Spleen (tissue), 11 donors: ENCODE results near the gene MVB12A. TPM values are rescaled to one million over a fixed set of nuclear protein-coding genes. Genes with fewer than 3 reads are reported as not detected.

ENCODE experiments used
- DNase-seq: peaks from one replicate; pipeline ENCODE4 v3.0.0-alpha.2; 2020
- H3K27ac ChIP-seq, 8 donors: fragments of 200-600 bp; sonication (generic) in 7 of 8; 1 replicate in 4 of 8; 2 replicates in 4 of 8; pipeline versions ENCODE4 v1.5.0 to v1.8.0; 2016 to 2021; ENCODE audit warnings: inconsistent platforms in 4 of 8, mild to moderate bottlenecking in 4 of 8, moderate library complexity in 1 of 8
- H3K27me3 ChIP-seq, 7 donors: fragments of 200-600 bp; sonication (generic) in 6 of 7; replicated peaks in 1 of 7; 1 replicate in 4 of 7; 2 replicates in 3 of 7; pipeline versions ENCODE4 v1.5.0 to v1.8.0; 2016 to 2021; ENCODE audit warnings: inconsistent platforms in 3 of 7, mild to moderate bottlenecking in 1 of 7
- H3K36me3 ChIP-seq, 6 donors: fragments of 200-600 bp; sonication (generic) in 5 of 6; 1 replicate in 4 of 6; 2 replicates in 2 of 6; pipeline versions ENCODE4 v1.5.0 to v1.8.0; 2016 to 2021; ENCODE audit warnings: inconsistent platforms in 2 of 6
- H3K4me1 ChIP-seq, 6 donors: fragments of 200-600 bp; sonication (generic) in 5 of 6; 1 replicate in 3 of 6; 2 replicates in 3 of 6; pipeline versions ENCODE4 v1.5.0 to v1.8.0; 2016 to 2021; ENCODE audit warnings: inconsistent platforms in 3 of 6
- H3K4me3 ChIP-seq, 8 donors: fragments of 200-600 bp; sonication (generic) in 7 of 8; 1 replicate in 4 of 8; 2 replicates in 4 of 8; pipeline versions ENCODE4 v1.5.0 to v1.8.0; 2016 to 2021; ENCODE audit warnings: inconsistent platforms in 4 of 8, mild to moderate bottlenecking in 4 of 8, moderate library complexity in 2 of 8
- H3K9me3 ChIP-seq, 8 donors: fragments of 200-600 bp; sonication (generic) in 7 of 8; 1 replicate in 4 of 8; 2 replicates in 4 of 8; pipeline versions ENCODE4 v1.5.0 to v1.8.0; 2016 to 2021; ENCODE audit warnings: inconsistent platforms in 4 of 8
- POLR2A ChIP-seq, 3 donors: fragments of 450-650 bp; IDR thresholded peaks; one replicate each; pipeline ENCODE4 v1.5.1; 2017; ENCODE audit warnings: antibody characterized with exemption in 3 of 3, mild to moderate bottlenecking in 1 of 3
- POLR2AphosphoS5 ChIP-seq, 3 donors: sonication (generic); formaldehyde crosslinking; IDR thresholded peaks; one replicate each; pipeline ENCODE4 v1.5.1; 2017; ENCODE audit warnings: antibody characterized with exemption in 3 of 3
- WGBS, 5 donors: extraction: QIAGEN DNeasy Blood & Tissue Kit in 3 of 5; methylation state at CpG; one replicate each; pipeline versions ENCODE4 v1.1.5 to v1.1.7; 2013 to 2018; 5-methylcytosine and 5-hydroxymethylcytosine counted together
- intact Hi-C: fragments of 100-400 bp; cut with DNase I; formaldehyde crosslinking; loops from one replicate; pipeline ENCODE4 v1.15.0; 2023; ENCODE audit warnings: low total_unique reads
- polyA plus RNA-seq, 3 donors: library from polyadenylated mRNA; stranded (reverse); fragments of 200-250 nt; gene quantifications; one replicate each; pipeline ENCODE4 v1.2.1, GENCODE V29; 2013
- total RNA-seq, 7 donors: library from RNA; depleted of rRNA in 3 of 7; stranded (reverse); fragments of >200 nt in 3 of 7; fragmentation: NEBNext Ultra II Directional in 4 of 7; extraction: Animal tissue kit (Norgen Biotek cat#: 25700) in 4 of 7; gene quantifications; one replicate each; pipeline versions ENCODE4 v1.1.0 to v1.2.1, GENCODE V29; 2016 to 2021
- TF ChIP-seq, protein P1 (sequence below), 11 experiments: fragments of 200-600 bp in 7 of 11; fragments of 450-650 bp in 4 of 11; sonication (generic) in 4 of 11; IDR thresholded peaks in 8 of 11; conservative IDR thresholded peaks in 3 of 11; 1 replicate in 7 of 11; 2 replicates in 4 of 11; pipeline versions ENCODE4 v1.4.0 to v1.8.0; 2016 to 2021; ENCODE audit warnings: antibody characterized with exemption in 11 of 11, inconsistent platforms in 4 of 11, mild to moderate bottlenecking in 1 of 11
- donor health status: healthy with polysubstance abuse.
- donor health status: DM: no; HTN: no; CAD: no; lungs with moderate emphysema.
- donor health status: DM: no; HTN: no; CAD: no.
- donor health status: Bipolar disorder and iron deficiency.
- donor health status: healthy.
- donor health status: DM: no; HTN: no; CAD: no.
- donor health status: DM: yes; HTN: yes; CAD: no.

Gene MVB12A
- total and polyA plus RNA-seq, 10 donors: 31.7 to 62.0 (median 39.9) TPM

DNA sequence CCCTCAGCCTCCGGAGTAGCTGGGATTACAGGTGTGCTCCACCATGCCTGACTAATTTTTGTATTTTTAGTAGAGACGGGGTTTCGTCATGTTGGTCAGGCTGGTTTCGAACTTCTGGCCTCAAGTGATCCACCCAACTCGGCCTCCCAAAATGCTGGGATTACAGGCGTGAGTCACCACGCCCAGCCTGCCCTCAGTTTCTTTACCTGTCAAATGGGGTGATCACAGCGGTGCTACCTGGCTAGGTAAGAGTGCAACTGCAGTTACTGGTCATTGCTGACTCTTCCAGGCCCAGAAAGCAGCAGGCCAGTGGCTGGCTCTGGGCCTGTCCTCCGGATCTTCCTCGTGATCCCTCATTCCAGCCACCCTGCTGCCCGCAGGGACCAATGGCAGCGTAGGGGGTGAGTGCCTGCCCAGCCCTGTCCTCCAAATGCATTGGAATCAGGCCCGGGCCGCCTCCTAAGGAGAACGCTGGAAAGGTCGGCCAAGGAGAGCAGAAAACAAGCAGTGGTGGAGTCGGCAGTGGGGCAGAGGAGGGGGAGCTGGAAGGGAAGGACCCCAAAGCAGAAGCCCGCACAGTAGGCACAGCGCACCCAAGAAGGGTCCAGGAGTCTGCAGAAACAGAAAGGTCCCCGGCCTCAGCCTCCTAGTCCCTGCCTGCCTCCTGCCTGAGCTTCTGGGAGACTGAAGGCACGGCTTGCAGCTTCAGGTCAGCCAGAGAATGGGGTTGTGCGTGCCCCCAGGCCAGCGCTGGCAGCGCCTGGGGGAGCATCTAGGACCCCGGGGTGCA lies 48.6 kb downstream of the MVB12A start:
- H3K27ac ChIP-seq: peak overlapping the region; percentile 48 to 89 (median 84)
- H3K27me3 ChIP-seq: peaks cover 0 to 6% (median 0%) of the 10 kb centered on the region in 7 donors
- intact Hi-C loops: loop anchor here (5.0 kb wide), 1 partner anchor 71 kb away; no protein-coding TSS in a partner anchor
- peak; percentile 76 for DNase-seq
- peaks cover 11 to 56% (median 37%) of the 10 kb centered on the region in 6 donors for H3K4me1 ChIP-seq
- peak overlapping the region in 5 of 8 donors; percentile 72 to 89 (median 80) for H3K4me3 ChIP-seq
- TF ChIP-seq POLR2AphosphoS5 (IDR thresholded peaks at IDR 0.05) (no peak), POLR2A (IDR thresholded peaks at IDR 0.05) (no peak)
- TF ChIP-seq, protein P1, sequence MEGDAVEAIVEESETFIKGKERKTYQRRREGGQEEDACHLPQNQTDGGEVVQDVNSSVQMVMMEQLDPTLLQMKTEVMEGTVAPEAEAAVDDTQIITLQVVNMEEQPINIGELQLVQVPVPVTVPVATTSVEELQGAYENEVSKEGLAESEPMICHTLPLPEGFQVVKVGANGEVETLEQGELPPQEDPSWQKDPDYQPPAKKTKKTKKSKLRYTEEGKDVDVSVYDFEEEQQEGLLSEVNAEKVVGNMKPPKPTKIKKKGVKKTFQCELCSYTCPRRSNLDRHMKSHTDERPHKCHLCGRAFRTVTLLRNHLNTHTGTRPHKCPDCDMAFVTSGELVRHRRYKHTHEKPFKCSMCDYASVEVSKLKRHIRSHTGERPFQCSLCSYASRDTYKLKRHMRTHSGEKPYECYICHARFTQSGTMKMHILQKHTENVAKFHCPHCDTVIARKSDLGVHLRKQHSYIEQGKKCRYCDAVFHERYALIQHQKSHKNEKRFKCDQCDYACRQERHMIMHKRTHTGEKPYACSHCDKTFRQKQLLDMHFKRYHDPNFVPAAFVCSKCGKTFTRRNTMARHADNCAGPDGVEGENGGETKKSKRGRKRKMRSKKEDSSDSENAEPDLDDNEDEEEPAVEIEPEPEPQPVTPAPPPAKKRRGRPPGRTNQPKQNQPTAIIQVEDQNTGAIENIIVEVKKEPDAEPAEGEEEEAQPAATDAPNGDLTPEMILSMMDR (IDR thresholded peaks at IDR 0.05 in 8 of 11, conservative IDR thresholded peaks at IDR 0.05 in 3 of 11): no peak
- no peaks in the 10 kb centered on the region for H3K36me3 ChIP-seq
- WGBS, 5 donors: 63 to 81% (median 76%) methylated on average over 22 to 25 of the region's 25 CpGs
- H3K9me3 ChIP-seq: no peaks in the 10 kb centered on the region

DNA sequence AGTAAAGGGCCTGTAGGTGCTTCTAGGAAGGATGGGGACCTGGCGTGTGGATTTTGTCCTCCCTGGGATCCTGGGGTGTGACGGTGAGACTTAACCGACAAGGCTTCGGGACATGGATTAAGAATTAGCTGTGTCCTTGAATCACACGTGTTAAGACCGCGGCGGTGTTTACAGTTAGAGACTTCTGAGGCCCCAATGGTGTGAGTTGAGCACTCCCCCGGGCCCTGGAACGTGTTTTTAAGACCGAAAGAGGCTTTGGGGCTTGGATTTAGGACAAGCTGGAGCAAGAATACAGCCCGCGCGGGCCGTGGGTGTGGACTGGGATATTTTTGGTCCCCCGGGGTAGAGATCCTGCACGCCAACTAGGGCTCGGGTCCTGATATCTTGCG lies 49.2 kb downstream of the MVB12A start:
- peaks cover 11 to 62% (median 37%) of the 10 kb centered on the region in 6 donors for H3K4me1 ChIP-seq
- H3K4me3 ChIP-seq: peak overlapping the region; percentile 58 to 89 (median 74)
- intact Hi-C loops: loop anchor here (5.0 kb wide), 1 partner anchor 72 kb away; no protein-coding TSS in a partner anchor
- TF ChIP-seq, protein P1 (IDR thresholded peaks at IDR 0.05 in 8 of 11, conservative IDR thresholded peaks at IDR 0.05 in 3 of 11): no peak
- TF ChIP-seq POLR2AphosphoS5 (IDR thresholded peaks at IDR 0.05): no peak
- no peak for TF ChIP-seq POLR2A (IDR thresholded peaks at IDR 0.05)
- WGBS, 5 donors: 5 to 16% (median 6%) methylated on average over 19 of the region's 19 CpGs
- peak overlapping the region; percentile 48 to 89 (median 84) for H3K27ac ChIP-seq
- DNase-seq: no peak
- no peaks in the 10 kb centered on the region for H3K9me3 ChIP-seq
- H3K27me3 ChIP-seq: peaks cover 0 to 6% (median 0%) of the 10 kb centered on the region in 7 donors
- H3K36me3 ChIP-seq: no peaks in the 10 kb centered on the region

DNA sequence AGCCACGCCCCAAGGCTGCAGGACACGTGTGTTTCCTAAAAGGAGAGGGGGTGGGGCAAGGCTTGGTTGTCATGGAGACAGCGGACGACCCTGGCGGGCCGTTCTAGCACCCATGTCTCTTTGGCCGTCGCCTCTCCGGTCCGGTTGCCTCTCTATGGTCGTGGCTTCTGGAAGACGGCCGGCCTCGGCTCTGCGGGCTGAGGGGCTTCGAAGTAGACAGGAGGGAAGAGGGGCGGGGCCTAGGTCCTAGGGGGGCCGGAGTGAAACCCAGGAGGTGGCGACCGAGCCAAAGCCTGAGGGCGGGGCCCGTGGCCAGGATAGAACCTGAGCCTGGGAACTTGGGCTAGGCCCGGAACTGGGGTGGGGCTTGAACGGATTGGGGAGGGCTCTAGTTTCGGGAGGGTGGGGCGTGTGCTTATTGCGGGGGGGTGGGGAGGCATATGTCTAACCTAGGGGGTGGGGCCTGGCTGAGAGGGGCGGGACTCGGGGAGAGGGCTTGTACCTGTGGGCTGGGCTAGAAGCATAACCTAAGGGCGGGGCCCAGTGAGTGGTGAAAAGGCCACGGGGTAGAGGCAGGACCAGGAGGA lies 49.7 kb downstream of the MVB12A start:
- intact Hi-C loops: loop anchor here (5.0 kb wide), 1 partner anchor 72 kb away; no protein-coding TSS in a partner anchor
- Histone ChIP-seq H3K9me3 (no peaks in the 10 kb centered on the region), H3K4me1 (peaks cover 11 to 63% (median 37%) of the 10 kb centered on the region in 6 donors), H3K4me3 (peak overlapping the region; percentile 58 to 89 (median 74)), H3K27me3 (peaks cover 0 to 6% (median 0%) of the 10 kb centered on the region in 7 donors), H3K36me3 (no peaks in the 10 kb centered on the region), H3K27ac (peak overlapping the region; percentile 48 to 89 (median 84))
- peak; percentile 97 for DNase-seq
- peak in 2 of 3 donors; percentile 48 to 72 for TF ChIP-seq POLR2AphosphoS5 (IDR thresholded peaks at IDR 0.05)
- TF ChIP-seq, protein P1 (IDR thresholded peaks at IDR 0.05 in 8 of 11, conservative IDR thresholded peaks at IDR 0.05 in 3 of 11): no peak
- WGBS, 5 donors: 0 to 2% (median 1%) methylated on average over 21 to 31 of the region's 31 CpGs
